Islet precursor cell (in vitro differentiated cells): ENCODE data around the gene ANKRD63.

Experiments
- DNase-seq: peaks from one replicate; pipeline ENCODE4 v3.0.0-alpha.2; 2018

ANKRD63 gene

DNA sequence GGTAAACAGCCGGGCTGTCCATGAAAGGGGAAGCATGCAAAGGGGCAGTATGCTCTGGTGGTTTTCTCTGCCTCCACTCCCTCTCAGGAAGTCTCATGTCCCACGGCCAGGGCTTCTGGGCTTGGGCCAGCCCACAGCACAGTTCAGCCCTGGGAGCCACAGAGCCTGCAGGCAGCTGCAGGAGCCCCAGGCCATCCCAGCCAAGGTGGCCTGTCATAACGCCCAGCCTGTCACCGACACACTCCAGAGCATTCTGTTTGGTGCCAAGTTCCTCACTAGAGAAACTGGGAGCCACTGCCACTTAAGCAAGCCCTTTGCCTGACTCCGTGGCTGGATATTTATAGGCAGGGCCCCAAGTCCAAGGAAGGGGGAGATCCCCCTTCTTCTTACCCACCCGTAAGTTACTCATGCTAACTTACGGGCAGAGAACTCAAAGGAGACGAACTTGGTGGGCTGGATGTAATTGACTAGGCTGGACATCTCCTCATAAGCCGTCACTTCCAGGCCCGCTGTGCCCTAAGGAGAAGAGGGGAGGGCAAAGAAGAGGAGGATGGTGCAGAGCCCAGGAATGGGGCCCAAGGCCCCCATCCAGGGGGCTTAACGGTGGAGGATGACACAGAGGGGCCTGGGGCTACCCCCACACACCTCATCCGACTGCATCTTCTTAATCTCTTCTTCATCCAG lies 13.2 kb upstream of the ANKRD63 start:
- DNase-seq: no peak

DNA sequence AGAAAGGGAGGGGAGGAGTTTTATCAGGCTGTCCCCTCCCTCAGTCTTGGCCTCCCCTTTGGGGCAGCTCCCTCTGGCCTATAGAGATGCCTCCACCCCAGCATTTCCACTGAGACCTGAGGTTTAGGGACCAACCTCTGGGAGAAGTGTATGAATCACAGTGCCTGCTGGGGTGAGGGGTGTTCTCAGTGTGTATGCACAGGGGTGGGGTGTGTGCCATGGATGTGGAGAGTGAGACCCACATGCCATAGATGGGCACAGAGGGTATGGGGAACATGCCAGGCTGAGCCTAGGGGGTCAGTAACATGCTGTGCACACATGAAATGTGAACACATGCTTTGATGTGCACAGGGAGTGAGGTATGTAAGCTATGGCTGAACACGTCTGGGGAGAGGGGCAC lies 12.4 kb upstream of the ANKRD63 start:
- no peak for DNase-seq

DNA sequence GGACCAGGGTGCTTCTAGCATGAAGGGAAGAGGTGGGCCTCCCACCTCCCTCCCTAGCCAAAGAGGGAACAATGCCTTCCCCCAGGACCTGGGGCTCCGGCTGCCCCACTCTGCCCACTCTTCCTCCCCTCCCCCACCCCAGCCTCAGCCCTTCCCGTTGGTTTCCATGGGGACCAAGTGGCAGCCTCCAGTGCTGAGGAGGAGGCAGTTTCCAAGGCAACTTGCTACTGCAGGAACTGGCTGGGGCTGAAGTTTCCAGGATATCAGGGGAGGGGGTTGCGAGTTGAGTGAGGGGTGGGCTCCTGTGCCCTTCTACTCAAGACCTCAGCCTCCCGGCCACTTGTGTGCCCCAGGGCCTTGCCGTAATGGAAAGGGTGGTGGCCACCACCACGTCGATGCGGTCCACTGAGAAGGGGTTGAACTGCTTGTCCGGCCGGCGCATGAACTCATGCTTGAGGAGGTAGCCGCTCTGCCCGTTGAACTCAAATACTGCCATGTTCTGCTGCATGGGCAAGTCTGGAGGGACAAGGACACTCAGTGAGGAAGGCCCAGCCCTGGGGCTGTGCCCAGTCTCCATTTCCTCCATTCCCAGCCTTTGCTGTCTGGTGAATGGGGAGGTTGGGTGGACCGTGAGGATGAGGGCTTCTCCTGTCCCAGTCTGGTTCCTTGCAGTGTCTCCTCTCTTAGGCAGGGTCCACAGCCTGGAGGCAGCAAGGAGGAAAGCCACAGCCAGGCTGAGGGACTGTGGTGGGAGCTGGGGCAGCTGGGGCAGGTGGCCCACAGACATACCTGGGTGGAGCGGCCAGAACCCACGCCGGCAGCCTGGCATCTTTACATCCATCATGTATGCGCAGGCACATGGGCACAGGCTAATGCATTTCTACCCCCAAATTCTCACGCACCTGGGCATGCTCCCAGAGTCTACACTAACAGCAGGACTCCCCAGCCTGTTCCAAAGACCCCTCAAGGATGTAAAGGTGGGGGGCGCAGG lies 11.3 kb upstream of the ANKRD63 start:
- DNase-seq: no peak

DNA sequence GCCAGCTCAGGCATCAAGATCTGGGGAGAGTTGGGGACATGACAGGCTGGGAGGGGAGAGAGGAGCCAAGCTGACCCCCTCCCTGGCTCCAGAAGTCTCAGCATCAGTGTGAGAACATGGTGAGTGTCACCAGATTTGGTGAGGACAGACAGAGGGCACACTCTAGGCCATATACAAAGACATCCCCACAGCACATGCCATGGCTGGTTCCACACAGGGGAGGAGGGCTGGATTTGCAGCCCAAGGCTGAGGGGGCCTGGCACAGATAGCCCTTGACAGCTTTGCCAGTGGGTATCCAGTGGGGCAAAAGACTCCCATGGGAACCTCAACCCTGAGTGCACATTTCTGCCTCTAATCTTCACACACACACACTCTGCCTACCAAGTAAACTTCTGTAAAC lies 10.1 kb upstream of the ANKRD63 start:
- no peak for DNase-seq

DNA sequence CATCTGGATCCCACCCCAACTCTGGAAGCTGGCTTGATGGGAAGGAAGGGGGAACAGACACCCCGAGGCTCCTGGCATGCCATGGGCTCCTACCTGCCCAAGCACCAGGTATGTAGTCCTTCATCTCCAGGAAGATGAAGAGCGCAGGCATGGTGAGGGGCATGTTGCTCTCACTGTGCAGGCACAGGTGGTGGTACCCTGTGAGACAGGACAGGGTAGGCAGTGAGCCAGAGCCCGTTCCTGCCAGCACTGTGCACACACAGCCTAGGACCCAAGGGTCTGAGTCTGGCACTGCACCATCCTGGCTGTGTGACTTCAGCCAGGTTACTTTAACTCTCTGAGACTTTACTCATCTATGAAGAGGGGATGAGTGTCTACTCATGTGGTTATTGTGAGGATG lies 9.4 kb upstream of the ANKRD63 start:
- no peak for DNase-seq

DNA sequence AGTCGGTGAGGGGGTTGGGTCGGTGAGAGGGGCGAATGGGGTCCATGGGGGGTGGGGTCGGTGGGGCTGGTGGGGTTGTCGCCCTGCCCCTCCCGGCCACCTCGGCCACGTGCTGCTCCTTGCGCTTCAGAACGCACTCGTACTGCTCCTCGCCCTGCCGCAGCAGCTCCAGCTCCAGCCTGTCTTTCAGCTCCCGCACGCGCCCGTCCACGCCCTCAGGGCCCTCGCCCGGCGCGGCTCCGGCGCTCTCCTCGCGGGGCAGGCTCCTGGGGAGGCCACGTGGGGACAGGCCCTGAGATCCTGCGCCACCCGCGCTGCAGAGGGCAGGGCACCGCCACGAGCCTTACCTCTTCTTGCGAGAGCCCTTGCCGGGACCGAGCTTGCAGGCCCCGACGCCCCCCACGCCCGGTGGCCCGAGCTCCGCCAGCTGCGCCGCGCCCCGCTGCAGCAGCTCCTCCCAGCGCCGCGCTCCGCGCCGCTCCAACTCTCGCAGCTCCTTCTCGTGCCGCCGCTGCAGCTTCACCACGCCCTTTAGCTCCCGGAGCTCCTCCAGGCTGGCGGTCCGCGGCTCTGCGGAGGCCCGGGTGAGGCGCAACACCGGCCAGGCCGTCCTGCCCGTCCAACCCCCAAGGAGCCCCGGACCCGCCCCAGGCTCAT lies 8.2 kb upstream of the ANKRD63 start:
- peak; percentile 85 for DNase-seq

DNA sequence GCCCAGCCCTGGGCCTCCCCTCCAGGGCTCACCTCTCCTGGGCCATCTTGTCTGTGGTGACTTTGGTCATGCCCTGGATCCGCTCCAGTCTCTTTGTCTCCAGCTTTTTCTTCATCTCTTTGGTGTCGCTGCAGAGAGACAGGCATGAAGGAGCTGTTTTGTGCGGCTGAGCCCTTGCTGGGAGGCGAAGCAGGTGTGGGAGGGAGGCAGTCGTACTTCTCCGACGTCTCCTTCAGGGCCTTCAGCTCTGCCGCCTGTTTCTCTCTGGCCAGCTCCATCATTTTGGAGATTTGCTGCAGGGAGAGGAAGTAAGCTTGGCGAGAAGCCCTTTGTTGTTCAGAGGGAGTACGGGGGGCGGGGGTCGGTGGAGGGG lies 7.7 kb upstream of the ANKRD63 start:
- DNase-seq: no peak

DNA sequence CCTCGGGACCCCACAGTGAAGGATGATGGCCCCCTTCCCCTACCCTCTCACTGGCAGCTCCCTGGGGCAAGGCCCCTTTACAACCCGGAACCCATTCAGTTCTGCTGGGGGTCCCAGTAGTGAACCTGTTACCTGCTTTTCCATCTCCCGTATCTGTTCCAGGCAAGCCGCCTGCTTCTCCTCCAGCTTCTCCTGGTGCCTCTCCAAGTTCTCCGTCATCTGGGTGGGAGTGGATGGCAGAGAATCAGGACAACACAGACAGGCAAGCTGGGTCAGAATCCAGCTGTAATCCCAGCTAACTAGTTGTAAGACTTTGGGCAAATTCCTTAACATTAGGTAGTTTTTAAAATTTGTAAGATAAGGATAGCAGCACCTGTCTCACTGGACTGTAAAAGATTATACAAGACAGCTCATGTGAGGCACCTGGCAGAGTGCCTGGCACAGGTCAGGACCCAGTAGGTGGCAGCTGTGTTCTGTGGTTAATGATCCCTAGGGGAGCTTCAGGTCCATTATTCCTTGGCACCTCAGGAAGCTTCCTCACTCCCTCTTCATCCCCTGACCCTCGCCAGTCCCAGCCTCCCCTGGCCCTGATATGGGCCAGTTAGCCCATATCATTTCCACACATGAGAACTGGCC lies 6.4 kb upstream of the ANKRD63 start:
- no peak for DNase-seq

DNA sequence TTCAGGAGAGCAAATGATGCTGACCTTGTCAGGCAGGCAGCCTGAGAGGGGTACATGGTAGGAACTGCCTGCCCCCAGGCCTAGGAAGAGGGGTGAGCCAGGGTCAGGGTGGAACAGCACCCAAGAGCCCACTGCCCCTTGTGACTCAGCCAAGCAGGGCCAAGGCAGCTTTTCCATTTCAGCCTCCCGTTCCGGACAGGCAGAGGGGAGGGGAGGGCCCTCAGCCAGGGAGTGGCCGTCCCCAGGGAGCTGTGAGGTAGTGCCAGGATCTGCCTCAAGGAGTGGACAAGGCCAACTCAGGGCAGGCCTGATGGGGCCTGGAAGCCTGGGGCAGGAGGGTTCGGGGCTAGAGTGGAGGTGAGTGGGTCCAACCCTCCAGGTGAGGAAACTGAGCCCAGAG lies 5.1 kb upstream of the ANKRD63 start:
- DNase-seq: no peak

DNA sequence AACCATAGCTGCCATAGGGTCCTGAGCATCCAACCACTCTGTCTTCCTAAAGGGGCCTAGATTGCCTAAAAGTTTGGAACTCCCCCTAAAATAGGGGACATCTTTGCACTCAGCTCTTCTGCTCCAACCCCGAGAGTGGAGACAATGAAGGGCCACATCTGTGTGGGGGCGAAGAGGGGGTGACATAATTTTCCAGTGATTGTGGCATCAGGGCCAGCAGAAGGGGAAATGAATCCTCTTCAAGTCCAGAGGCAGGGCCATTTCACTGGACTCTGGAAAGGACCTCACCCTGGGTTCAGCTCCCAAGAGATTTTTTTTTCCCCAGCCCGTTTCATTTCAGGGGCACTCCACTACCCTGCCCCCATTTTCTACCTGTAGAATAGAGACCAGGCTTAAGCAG lies 4.6 kb upstream of the ANKRD63 start:
- DNase-seq: no peak

DNA sequence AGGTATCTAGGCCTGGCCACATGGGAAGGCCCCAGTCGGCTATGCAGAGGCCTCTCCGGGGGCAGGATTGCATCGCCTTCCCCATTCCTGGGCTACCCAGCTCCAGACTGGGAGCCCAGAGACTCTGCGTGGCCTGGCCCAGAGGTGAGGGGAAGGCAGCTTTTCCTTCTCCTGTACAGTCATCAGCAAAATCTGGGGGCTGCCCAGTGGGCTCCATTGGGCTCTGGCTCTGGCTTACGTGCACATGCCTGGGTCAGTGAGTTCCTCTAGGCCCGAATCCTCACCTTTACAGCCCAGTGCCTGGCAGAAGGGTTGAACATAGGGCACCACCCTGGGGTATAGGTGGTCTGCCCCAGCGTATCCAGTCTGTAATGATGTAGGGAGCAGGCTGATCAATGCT lies 3.9 kb upstream of the ANKRD63 start:
- no peak for DNase-seq

DNA sequence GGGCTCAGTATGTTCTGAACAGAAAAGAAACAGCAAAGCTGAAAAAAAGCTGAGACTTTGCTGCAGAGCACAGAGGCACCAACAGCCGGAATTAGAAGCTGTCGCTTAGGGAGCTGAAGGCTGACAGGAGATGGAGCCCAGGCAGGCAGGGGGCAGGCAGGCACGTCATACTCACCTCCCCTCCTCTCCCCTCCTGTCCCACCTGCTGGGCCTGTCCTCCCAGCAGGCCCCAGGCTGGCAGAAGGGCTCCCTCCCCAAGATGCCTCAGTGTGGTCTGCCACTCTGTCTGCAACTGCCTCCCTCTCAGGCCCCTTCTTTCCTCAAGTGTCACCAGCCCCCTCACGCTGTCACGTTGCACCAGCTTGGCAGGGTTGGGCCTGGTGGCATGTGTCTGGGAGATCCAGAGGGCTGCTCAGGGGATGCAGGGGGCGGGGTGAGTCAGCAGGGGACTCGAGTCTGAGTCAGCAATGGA lies 3.2 kb upstream of the ANKRD63 start:
- DNase-seq: no peak

DNA sequence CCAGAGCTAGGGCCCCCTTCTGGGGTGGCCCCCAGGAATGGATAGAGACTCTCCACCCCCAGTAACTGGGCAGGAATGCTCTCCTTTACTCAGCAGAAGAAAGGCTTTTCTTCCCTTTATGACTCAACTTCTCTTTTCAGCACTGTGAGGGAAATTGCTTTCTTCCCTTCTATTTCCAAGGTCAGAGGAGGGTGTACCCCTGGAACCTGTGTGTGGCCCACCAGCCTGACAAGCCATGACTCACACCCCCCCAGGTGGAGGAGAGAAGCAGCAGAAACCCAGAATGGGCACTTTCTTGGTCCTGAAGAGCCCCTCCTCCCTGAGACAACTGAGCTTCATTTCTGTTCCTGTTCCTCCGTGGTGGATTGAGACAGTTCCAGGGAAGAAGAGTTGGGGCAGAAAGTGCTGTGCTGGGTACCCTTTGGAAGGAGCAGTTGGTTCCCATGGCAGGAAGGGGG lies 2.7 kb upstream of the ANKRD63 start:
- no peak for DNase-seq

DNA sequence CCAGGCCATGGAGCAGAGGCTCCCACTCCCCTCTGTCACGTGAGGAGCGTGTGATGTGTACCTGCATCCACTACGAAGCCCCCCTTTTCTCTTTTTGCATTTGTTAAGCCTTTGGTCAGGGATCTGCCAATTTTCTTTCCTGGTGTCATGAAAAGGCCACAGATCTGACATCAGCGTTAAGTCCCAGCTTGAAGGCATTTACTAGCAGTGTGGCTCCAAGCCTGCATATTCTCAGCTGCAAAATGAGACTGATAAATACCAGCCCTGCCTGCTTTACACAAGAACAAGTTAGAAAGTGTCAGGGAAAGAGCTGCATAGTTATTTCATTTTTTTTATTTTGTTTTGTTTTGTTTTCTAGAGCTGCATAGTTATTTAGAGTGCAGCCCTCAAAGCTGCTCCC lies 2.3 kb upstream of the ANKRD63 start:
- DNase-seq: no peak

DNA sequence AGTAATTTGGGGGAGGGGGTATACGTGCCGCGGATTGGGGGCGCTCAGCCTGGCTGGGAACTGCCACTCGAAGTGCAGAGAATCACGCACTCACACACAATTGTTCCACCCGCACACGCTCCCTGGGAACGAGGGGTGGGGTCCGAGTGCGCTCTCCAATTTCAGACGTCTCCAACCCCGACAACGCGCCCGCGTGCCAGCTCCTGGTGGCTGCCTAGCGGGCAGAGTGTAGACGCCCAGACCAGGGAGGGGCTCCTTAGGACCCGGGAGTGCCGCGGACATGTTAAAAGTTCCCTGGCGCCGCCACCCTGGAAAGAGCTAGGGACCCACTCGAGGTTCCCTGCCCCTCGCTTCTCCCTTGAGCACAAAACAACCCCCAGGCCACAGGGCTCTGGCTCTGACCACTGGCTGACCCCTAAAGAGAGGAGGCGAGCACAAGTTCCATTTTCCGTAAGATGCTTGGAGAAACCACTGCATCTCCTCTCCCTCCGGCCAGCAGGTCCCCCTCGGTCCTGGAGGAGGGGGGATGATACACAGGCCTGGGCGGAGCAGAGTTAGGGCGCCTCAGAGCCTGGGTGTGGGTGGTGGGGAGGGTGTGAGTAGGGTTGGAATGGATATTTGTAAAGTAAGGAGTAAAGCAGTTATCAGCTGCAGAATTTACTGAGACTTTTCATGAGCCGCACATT lies 894 bp upstream of the ANKRD63 start:
- DNase-seq: no peak

DNA sequence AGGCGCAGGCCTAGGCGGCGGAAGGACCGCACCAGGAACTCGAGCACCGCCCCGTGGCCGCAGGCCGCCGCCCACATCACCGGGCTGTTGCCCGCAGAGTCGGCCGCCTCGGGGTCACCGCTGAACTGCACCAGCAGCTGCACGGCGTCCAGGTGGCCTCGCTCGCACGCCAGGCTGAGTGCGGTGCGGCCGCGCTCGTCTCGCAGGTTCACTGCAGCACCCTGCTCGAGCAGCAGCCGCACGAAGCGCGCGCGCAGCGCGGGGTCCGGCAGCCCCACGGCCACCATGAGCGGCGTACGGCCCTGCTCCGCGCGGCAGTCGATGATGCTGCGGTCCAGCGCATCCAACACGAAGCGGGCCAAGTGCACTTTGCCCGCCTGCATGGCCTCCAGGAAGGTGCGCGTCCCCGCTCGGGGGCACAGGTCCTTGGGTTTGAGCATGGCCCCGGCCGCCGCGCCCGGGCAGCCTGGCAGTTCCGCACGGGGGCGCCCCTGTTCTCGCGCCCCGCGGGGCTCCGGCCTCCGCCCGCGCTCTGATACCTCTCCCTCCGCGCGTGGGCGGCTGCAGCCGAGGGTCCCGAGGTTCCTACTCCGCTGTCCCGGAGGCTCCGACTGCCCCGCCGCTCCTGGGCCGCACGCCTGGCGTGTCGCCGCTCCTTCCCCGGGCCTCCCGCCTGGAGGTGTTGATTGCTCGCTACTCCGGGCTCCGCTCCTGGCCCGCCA lies 556 bp downstream of the ANKRD63 start:
- DNase-seq: peak; percentile 76

DNA sequence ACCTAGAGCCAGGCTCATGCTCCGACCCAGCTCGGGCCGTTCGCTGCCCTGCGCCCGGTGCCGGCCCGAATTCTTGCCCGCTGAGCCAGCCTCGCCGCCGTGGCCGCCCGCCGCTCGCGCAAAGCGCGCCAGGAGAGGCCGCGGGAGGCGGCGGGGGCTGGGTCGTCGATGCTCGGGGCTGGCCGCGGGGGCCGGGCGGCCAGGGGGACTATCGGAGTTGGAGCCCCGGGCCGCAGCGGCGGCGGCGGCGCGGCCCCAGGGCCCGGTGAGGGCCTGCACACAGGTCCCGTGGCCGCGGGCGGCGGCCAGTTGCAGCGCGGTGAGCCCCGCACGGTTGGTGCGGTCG lies 1.1 kb downstream of the ANKRD63 start:
- DNase-seq: no peak

DNA sequence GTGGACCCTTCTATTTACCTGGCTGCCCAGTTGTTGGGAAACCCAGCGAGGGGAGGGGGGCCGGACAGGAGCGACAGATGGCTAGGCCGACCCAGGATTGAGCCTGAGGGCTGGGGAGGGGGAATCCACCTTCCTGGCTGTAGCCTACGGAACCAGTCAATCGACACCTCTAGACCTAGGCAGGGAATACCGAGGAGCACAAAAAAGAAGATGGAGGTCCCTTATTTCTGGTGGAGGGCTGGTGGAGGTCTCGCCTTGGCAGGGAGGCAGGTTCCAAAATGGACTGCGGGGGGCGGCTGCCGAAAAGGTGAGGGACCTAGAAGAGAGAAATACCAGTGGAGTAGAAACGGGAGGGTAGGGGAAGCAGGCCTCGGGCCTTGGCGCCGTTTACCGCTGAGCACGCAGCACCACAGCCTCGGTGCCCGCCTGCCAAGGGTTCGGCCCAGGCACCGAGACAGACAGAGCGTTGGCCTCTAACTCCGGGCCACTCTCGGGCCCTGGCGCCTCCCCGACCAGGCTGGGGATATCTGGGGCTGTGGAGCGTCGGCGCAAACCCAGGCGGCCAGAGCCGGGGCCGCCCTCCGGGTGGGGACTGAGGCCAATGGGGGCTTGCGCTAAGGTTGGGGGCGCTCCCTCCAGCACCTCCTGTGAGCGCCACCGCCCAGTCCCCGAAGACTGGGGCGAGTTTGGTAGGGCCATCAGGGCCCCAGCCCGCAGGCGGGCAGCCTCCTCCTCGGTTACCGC lies 1.6 kb downstream of the ANKRD63 start:
- DNase-seq: no peak

DNA sequence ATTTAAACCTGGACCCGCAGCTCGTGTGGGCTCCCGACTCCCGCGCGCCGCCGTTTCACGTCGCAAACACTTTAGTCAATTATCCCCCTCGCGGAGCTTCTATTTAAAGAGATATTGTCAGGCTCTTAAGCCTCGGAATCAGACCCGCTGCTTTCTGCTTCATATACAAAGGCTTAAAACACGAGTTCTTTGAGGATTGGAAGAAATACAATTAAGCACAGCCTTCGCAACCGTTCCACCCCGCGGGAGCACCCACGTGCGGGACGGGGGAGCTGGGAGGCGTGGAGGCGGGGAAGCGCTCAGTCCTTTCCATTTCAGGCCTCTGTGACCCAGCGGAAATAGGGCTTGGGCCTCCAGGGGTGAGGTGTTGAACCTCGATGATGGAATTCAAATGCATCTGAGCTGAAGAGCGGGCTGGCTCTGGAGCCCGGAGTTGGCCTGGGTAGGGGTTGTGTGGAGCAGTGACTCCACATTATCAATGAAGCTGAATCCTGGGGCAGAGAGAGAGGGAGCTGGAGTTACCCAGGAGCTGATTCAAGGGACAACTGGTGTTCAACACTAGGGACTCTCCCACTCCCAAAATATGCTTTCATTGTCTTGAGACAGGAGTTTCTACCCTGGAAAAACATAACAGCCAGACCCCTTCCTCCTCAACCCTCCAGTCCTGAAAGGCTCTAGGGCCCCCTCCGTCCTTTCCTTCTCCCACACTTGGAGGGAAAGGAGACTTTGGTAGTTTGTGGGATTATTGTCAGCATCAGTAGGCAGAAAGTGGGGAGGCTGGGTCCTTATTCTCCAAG lies 2.4 kb downstream of the ANKRD63 start:
- DNase-seq: no peak

DNA sequence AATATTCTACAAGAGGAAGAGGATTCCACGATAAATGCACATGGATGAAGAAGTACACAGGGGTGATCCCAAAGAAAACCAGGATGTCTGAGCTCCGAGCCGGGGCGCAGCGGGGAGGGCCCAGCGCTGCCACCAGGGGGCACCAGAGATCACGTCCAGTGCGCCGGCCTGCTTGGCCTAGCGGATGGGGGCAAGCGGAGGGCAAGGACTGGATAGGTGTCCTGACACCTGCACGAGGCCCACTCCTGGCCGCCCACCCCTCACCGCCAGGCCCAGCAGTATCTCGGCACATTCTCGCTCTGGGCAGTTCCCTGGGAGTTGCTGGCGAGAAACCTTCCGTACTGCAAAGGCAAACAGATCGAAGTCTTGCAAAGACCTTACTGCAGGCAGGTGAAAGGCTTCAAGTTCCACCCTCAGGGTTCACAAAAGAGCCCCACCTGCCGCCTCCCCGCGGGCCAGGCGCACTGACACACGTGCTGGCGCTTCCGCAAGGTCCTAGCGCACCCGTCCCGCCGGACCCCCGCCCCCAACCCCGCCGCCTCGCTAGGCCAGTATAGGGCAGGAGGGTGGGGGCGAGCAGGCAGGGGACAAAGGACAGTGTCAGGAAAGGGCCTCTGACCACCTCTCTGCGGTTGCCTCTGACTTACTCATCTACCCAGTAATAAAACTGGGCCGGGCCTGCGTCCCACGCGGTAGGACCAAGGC lies 3.3 kb downstream of the ANKRD63 start:
- peak; percentile 86 for DNase-seq
